Measurements from ENCODE around the gene GPR161. TPM values are rescaled to one million over a fixed set of nuclear protein-coding genes. Genes with fewer than 3 reads are reported as not detected.

The GPR161 gene
- total and polyA plus RNA-seq, 2 of the 13 experiments (the other 11 are each of a cell fraction or from before 2014, with no cell fraction given) = 0.13 to 0.35 TPM

- TF ChIP-seq SOX5 (CRISPR knock-in tag; IDR thresholded peaks at IDR 0.05; ENCODE audit: borderline replicate concordance) (peak; percentile 23; the same call in 1 of the 2 replicates), ZFP82 (CRISPR knock-in tag; IDR thresholded peaks at IDR 0.05; ENCODE audit: borderline replicate concordance) (peak; percentile 87), CREM (IDR thresholded peaks at IDR 0.05) (peak; percentile 84), CREM (CRISPR knock-in tag; IDR thresholded peaks at IDR 0.05) (no peak), HNRNPLL (IDR thresholded peaks at IDR 0.05; ENCODE audit: low read depth, low read length, poor library complexity, severe bottlenecking) (peak; percentile 97), SPEN (CRISPR knock-in tag; IDR thresholded peaks at IDR 0.05; ENCODE audit: low read depth) (peak; percentile 72), FIP1L1 (IDR thresholded peaks at IDR 0.05; ENCODE audit: borderline replicate concordance, insufficient read depth, low read depth, low read length) (no peak), CREB1 (IDR thresholded peaks at IDR 0.05) (peak; percentile 99), CREB1 (CRISPR knock-in tag; IDR thresholded peaks at IDR 0.05) (peak; percentile 90), BORCS8-MEF2B (CRISPR knock-in tag; IDR thresholded peaks at IDR 0.05) (peak; percentile 68; the same call in 1 of the 2 replicates), ZIK1 (CRISPR knock-in tag; IDR thresholded peaks at IDR 0.05; ENCODE audit: borderline replicate concordance, low read depth) (0 out of 2 replicates have a peak, but pooled peaks have one; percentile 39), ZNF883 (CRISPR knock-in tag; IDR thresholded peaks at IDR 0.05; ENCODE audit: not compliant biosample characterization) (peak; percentile 51), ZNF550 (CRISPR knock-in tag; IDR thresholded peaks at IDR 0.05; ENCODE audit: borderline replicate concordance) (peak; percentile 80; the same call in 1 of the 2 replicates), SYNCRIP (IDR thresholded peaks at IDR 0.05; ENCODE audit: insufficient read depth, low read depth, low read length) (no peak), PHF21A (CRISPR knock-in tag; IDR thresholded peaks at IDR 0.05) (peak; percentile 79; the same call in 1 of the 2 replicates), EEA1 (CRISPR knock-in tag; IDR thresholded peaks at IDR 0.05; ENCODE audit: borderline replicate concordance) (0 out of 2 replicates have a peak, but pooled peaks have one; percentile 43), ZNF775 (CRISPR knock-in tag; IDR thresholded peaks at IDR 0.05; ENCODE audit: borderline replicate concordance) (no peak), ZNF7 (CRISPR knock-in tag; IDR thresholded peaks at IDR 0.05) (no peak), DMTF1 (CRISPR knock-in tag; IDR thresholded peaks at IDR 0.05) (no peak), CHD2 (IDR thresholded peaks at IDR 0.05; ENCODE audit: low read depth, low read length) (no peak), ZBED4 (CRISPR knock-in tag; IDR thresholded peaks at IDR 0.05; ENCODE audit: borderline replicate concordance) (peak; percentile 98), RFXANK (CRISPR knock-in tag; IDR thresholded peaks at IDR 0.05) (no peak)
These were observed 42.1 kb upstream of the GPR161 start, which contains the start of gene TIPRL (continued) for GRCh38 chr1:168178638-168179437.
